ENCODE measurements around the gene RBPJL.

The RBPJL gene

GRCh38 chr20:45301824-45302271 is 4.8 kb upstream of the RBPJL start:
- TF ChIP-seq GATA3 (IDR thresholded peaks at IDR 0.05; ENCODE audit: low read depth, low read length) (no peak), GATA2 (IDR thresholded peaks at IDR 0.05; ENCODE audit: low read depth, low read length) (no peak)

- TF ChIP-seq GATA3 (IDR thresholded peaks at IDR 0.05; ENCODE audit: low read depth, low read length) (no peak), GATA2 (IDR thresholded peaks at IDR 0.05; ENCODE audit: low read depth, low read length) (no peak)
These were observed 2.8 kb upstream of the RBPJL start for GRCh38 chr20:45303586-45304463.

- no peak for TF ChIP-seq GATA3 (IDR thresholded peaks at IDR 0.05; ENCODE audit: low read depth, low read length)
- no peak for TF ChIP-seq GATA2 (IDR thresholded peaks at IDR 0.05; ENCODE audit: low read depth, low read length)
These were observed 2.1 kb upstream of the RBPJL start for GRCh38 chr20:45304464-45304999.

- TF ChIP-seq GATA2 (IDR thresholded peaks at IDR 0.05; ENCODE audit: low read depth, low read length) (no peak), GATA3 (IDR thresholded peaks at IDR 0.05; ENCODE audit: low read depth, low read length) (no peak)
These were observed 1.4 kb upstream of the RBPJL start for GRCh38 chr20:45305262-45305661.

GRCh38 chr20:45307076-45307640 is 518 bp downstream of the RBPJL start:
- TF ChIP-seq GATA3 (IDR thresholded peaks at IDR 0.05; ENCODE audit: low read depth, low read length), result no peak
- no peak for TF ChIP-seq GATA2 (IDR thresholded peaks at IDR 0.05; ENCODE audit: low read depth, low read length)

GRCh38 chr20:45308117-45308778 is 1.6 kb downstream of the RBPJL start, which contains the start of gene MATN4:
Gene MATN4, minus strand, starts transcription at chr20:45308299. Its CDS starts 2,717 bp downstream, at chr20:45305582.
- TF ChIP-seq GATA3 (IDR thresholded peaks at IDR 0.05; ENCODE audit: low read depth, low read length) (no peak), GATA2 (IDR thresholded peaks at IDR 0.05; ENCODE audit: low read depth, low read length) (no peak)

- no peak for TF ChIP-seq GATA2 (IDR thresholded peaks at IDR 0.05; ENCODE audit: low read depth, low read length)
- TF ChIP-seq GATA3 (IDR thresholded peaks at IDR 0.05; ENCODE audit: low read depth, low read length), result no peak
These were observed 2.4 kb downstream of the RBPJL start for GRCh38 chr20:45309075-45309474.

GRCh38 chr20:45311589-45312211 is 5.1 kb downstream of the RBPJL start:
- no peak for TF ChIP-seq GATA3 (IDR thresholded peaks at IDR 0.05; ENCODE audit: low read depth, low read length)
- no peak for TF ChIP-seq GATA2 (IDR thresholded peaks at IDR 0.05; ENCODE audit: low read depth, low read length)

- TF ChIP-seq GATA2 (IDR thresholded peaks at IDR 0.05; ENCODE audit: low read depth, low read length), result no peak
- TF ChIP-seq GATA3 (IDR thresholded peaks at IDR 0.05; ENCODE audit: low read depth, low read length), result no peak
These were observed 5.6 kb downstream of the RBPJL start for GRCh38 chr20:45312241-45312640.

GRCh38 chr20:45313065-45313695 is 6.5 kb downstream of the RBPJL start:
- no peak for TF ChIP-seq GATA2 (IDR thresholded peaks at IDR 0.05; ENCODE audit: low read depth, low read length)
- no peak for TF ChIP-seq GATA3 (IDR thresholded peaks at IDR 0.05; ENCODE audit: low read depth, low read length)

- TF ChIP-seq GATA3 (IDR thresholded peaks at IDR 0.05; ENCODE audit: low read depth, low read length), result no peak
- no peak for TF ChIP-seq GATA2 (IDR thresholded peaks at IDR 0.05; ENCODE audit: low read depth, low read length)
These were observed 7.3 kb downstream of the RBPJL start for GRCh38 chr20:45313943-45314342.

- no peak for TF ChIP-seq GATA3 (IDR thresholded peaks at IDR 0.05; ENCODE audit: low read depth, low read length)
- TF ChIP-seq GATA2 (IDR thresholded peaks at IDR 0.05; ENCODE audit: low read depth, low read length), result no peak
These were observed 9.0 kb downstream of the RBPJL start for GRCh38 chr20:45315672-45316071.

Measured in SH-SY5Y (cell line).